Suppressor macrophage treated with lipopolysaccharide for 4 hours (primary cell): ENCODE data around the gene FARS2.

Experiments
- DNase-seq: peaks from one replicate; pipeline ENCODE4 v3.0.0-alpha.2; 2020

Gene FARS2

GRCh38 chr6:5250451-5250850 is 10.9 kb upstream of the FARS2 start:
- no peak for DNase-seq

GRCh38 chr6:5250911-5251310 is 10.4 kb upstream of the FARS2 start:
- no peak for DNase-seq

GRCh38 chr6:5256952-5257351 is 4.4 kb upstream of the FARS2 start:
- DNase-seq = no peak

GRCh38 chr6:5257400-5257799 is 3.9 kb upstream of the FARS2 start:
- DNase-seq = no peak

DNA sequence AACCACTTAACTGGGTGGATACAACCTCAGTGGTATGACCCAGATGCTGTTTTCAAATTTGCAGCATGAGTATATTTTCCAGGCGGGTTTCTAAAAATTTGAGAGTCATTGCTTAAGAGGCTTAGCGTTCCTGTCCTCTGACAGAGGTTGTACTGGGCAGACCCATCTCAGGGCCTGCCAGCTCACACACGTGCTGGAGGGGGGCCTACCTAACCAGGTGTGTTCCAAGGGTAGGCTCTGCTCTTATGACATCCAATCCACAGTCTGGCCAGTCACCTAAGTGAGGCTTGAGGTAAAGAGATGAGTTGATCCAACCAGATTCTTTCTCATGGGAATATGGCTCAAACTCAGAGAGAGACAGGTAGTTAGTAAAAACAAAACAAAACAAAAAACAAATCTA is 1.9 kb upstream of the FARS2 start:
- no peak for DNase-seq

DNA sequence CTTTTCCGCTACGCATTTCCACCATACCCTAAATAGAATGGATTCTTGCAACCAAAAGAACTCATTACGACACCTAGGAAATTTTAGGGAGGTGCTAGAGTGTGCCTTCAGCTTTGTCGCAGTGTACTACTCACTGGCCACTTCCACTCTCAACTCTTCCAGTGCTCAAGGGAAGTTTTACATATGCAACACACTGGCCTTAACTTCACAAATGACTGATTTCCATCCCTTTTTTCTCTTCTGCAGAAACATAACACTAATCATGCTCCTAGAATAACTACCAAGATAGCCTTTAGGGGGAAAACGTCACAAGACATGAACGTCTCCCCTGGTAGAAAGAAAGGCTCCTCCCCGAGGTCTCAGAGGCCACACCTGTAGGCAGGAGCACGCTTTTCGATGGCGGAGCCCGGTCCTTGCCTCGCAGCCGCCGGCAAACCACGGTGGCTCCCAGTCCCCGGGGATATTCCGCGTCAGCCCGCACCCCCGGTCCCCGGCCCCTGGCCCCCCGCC is 1.1 kb upstream of the FARS2 start:
- peak; percentile 82 for DNase-seq

DNA sequence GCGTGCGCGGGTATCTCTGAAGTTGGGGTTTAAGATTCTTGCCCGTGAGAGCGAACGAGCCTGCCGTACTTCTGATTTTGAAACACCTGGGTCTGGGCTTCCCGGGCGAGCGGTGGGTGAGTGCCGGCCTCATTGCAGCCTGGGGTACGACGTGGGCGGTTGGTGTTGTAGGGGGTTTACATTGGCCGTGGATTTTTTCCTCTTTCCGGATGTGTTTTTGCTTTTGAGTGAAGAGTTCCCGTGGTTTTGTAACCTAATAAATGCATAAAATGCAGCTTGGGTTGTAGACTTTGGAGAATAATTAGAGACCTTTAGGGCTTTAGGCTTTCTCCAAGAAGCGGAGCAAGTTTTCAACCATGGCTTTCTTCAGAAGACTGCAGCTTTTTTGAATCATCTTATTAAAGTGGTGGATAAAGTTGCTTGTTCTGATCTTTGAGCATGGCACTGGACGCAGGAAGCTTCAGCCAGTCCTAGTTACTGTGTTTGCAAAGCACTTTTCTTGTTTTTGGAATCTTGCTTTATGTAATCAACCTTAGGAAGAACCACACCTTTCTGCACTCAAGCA is 314 bp downstream of the FARS2 start:
- no peak for DNase-seq

DNA sequence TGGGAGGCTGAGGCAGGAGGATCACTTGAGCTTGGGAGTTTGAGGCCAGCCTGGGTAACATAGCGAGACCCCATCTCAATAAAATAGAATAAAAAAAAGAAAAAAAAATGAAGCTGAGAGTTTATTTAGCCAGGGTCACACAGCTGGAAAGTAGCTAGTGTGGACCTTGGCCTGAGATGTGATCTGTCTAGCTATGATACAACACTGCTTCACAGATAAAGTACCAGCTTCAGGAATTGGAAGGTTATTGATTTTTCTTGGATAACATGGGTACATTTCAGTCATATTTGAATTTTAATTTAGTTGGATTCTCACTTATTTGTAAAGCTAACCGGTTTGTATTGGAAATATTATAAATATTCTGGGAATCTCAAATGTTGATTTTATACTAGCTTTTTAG is 5.1 kb downstream of the FARS2 start:
- DNase-seq = no peak

DNA sequence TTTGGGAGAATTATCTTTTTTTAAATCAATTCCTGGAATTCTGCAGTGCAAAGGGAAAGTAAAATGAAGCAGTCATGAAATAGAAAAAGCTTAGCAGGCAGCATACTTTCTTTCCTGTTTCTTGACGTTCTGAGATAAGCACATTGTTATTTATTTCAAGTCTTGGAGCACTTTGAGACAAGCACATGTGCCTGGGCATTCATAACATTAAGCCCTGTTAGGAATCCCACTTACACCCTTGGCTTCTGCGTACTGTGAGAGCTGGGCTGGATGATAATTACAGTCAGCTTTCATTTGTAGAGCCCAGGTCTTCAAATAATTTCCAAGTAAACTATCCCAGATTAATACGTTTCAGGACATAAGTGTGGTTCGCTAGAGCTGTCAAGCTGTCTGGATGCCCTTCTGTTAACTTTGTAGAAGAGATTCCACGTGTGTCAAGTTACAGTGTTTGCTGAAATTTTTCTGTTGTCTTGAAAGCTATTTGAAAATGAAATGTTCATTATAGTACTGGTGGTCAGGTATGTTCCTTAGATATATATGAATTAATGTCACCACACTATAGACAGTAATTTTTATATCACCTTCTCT is 8.9 kb downstream of the FARS2 start:
- no peak for DNase-seq

DNA sequence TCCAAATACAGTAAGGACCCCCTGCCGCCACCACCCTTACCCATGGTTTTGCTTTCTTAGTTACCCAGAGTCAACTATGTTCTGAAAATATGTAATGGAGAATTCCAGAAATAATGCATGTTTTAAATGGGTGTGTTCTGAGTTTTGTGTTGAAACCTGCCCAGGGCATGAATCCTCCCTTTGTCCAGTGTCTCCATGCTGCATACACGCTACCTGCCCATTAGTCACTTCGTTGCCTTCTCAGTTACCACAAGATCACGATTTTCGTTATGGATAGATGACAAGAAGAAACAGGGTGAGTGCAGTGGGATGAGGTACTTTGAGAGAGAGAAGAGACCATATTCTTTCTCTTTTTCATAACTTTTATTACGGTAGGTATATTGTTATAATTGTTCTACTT is 10.6 kb downstream of the FARS2 start:
- DNase-seq = no peak

DNA sequence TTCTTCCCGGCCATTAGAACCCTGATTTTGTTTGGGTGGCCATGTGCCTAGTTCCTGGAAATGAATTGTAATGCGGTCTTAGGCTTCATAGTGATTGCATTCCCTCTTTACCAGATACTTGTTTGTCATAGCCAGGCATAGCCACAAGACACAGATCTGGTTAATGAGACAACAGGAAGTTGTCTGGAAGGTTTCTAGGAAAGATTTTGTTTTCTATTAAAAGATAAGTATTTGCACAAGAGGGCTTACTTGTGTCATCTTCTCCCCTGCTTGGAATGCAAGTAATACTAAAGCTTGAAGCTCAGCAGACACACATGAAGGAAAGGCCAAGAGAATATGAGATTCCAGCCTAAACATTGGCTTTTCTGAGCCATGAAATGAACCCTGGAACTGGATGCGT is 12.9 kb downstream of the FARS2 start:
- DNase-seq = no peak

DNA sequence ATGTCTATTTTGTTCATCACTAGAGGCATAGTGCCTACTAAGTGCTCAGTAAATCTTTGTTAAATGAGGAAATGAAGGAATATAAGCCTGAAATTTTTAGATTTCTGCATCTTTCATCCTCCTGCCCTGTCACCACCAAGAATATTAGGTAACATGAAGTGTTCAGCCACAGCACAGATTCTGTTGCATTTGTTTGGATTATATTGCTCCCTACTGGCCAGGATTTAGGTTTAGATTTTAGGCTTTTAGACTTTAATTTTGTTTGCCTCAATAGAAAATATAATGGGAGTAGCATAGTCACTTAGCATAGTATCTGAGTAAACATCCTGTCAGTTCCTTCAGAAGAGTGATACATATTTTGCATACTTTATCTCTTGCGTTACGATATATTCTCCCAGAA is 14.2 kb downstream of the FARS2 start:
- no peak for DNase-seq

- DNase-seq = no peak
These were observed 15.3 kb downstream of the FARS2 start for GRCh38 chr6:5276581-5276980.

- DNase-seq = no peak
These were observed 16.3 kb downstream of the FARS2 start for GRCh38 chr6:5277589-5277988.

GRCh38 chr6:5278047-5278446 is 16.7 kb downstream of the FARS2 start:
- no peak for DNase-seq

GRCh38 chr6:5278565-5279120 is 17.3 kb downstream of the FARS2 start:
- no peak for DNase-seq

GRCh38 chr6:5279891-5280338 is 18.6 kb downstream of the FARS2 start:
- DNase-seq = no peak

GRCh38 chr6:5280920-5281319 is 19.6 kb downstream of the FARS2 start:
- peak; percentile 30 for DNase-seq

DNA sequence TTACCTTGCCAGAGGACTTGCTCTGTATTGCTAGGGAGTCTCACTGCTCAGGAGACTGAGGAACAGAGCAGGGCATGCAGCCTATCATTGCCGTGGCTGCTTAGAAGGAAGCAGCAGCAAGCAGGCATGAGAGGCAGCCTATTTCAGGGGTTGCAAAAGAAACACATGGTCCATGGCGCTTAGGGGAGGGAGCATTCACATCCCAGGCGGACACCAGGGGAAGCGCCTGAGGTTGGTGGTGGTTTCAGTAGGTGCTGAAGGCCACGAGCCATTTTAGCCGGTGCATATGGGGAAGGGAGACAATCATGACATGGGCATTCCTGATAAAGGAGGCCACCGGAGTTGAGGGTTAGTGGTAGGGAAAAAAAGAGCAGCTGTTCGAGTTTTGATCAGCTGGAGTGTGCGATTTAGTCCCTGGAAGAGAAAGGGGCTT is 20.9 kb downstream of the FARS2 start:
- no peak for DNase-seq

DNA sequence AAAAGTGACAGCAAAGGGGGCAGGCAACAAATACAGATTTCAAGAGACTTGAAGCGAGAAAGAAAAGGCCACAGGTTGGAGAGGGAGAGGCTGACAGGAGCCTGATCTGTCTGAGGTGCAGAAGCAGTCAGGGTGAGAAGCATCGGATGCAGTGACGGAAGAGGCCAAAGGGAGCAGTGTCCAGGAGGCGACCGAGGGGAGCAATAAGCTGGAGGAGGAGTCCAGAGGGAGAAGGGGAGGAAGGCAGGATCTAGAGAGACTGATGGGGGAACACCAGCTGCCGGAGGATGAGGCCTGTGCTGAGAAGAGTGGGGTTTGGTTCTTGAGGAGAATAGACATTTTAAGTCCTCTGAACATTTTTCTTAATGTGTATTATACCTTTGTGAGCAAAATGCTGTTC is 23.8 kb downstream of the FARS2 start:
- DNase-seq = no peak

DNA sequence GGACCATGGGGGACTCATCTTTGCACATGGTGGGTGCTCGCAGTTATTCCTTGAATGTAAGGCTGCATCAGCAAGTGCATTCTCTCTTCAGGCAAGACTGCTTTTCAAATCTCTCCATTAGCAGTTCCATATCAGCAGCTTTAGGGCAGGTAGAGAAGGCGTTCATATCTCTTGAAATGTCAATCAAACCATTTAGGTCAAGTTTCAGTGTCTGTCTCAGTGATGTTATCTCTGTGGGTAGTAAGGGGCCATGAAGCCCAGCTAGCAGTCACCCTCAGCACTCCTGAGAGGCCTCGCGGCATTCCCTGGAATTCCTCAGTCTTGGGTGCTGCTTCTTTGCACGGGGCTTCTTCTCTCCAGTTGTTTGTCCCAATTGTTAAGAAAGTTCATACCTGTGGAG is 24.2 kb downstream of the FARS2 start:
- DNase-seq = no peak

DNA sequence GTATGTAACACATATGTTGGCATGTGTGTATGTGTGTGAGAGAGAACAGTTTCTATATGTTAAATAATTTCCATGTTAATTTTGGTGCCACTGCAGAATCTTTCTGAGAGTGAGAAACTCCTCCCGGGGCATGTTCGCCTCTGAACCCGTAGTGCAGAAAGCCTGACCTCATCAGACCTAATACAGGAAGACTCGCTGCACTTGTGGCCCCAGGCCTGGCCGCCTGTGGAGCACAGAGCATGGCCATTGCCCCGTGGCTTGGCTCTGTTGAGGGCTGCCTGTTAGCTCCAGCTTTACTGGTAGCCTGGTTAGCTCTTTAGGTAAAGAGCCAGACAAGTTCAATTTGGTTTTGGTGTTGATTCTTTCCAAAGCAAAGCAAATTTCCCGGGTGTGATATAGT is 25.5 kb downstream of the FARS2 start:
- no peak for DNase-seq

DNA sequence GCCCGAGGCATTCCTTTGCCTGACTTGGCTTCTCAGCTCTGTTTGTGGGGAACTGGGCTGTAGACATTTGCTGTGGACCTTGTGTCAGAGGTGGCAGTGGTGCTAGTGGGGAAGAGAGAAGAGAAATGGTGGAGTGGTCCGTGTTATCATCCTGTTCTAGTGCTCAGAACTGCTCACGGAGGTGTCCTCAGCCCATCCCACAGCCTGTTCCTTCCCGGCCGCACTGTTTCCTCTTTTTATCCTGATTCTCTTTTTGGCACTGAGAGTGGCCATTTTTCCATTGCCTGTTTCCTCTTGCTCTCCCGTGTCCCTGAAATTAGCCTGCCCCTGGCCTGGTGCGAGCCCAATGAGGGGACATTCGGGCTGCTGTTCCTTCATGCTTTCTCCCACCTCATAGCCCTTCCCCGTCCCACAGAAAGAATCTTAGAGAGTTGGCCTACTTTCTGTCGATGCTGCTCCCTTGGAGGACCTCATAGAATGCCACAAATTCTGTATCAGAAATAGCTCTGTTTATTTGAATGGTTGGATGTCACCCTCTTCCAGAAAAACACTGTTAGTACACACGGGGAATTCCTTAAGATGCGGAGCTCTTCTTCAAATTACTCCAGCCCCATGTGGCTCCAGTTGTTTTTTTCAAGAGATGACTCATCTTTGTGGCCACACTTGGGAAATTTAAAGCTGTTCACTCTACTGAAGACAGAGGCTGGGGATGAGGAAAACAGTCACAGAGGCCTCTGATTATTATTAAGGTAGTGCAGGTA is 26.1 kb downstream of the FARS2 start:
- peak; percentile 75 for DNase-seq

- DNase-seq = no peak
These were observed 26.6 kb downstream of the FARS2 start for GRCh38 chr6:5287966-5288297.
